GM23338 (cell line): ENCODE data around the gene OR4P4.

Source experiments
- CREB1 ChIP-seq: fragments of 250-450 bp; sonication (Bioruptor Pico); IDR thresholded peaks from 2 replicates; pipeline ENCODE4 v1.5.0; 2020; ENCODE audit warnings: low read depth, mild to moderate bottlenecking, moderate library complexity
- EZH2 ChIP-seq: fragments of 200-600 bp; sonication (generic); IDR thresholded peaks from one replicate; pipeline ENCODE4 v1.8.0; 2017; ENCODE audit warnings: antibody characterized with exemption, mild to moderate bottlenecking, low read depth; ENCODE audit not compliant: unreplicated experiment
- EZH2phosphoT487 ChIP-seq: fragments of 200-600 bp; sonication (generic); IDR thresholded peaks from one replicate; pipeline ENCODE4 v1.8.1; 2018; ENCODE audit warnings: antibody characterized with exemption; ENCODE audit not compliant: unreplicated experiment
- JUNB ChIP-seq: IDR thresholded peaks from one replicate; pipeline ENCODE4 v1.6.1; 2016; ENCODE audit warnings: antibody characterized with exemption; ENCODE audit not compliant: unreplicated experiment
- POLR2AphosphoS5 ChIP-seq: IDR thresholded peaks from 2 replicates; pipeline ENCODE4 v1.6.1; 2016; ENCODE audit warnings: antibody characterized with exemption, low read depth
- STAT1 ChIP-seq: IDR thresholded peaks from one replicate; pipeline ENCODE4 v1.6.1; 2016; ENCODE audit warnings: antibody characterized with exemption; ENCODE audit not compliant: unreplicated experiment
- ZNF114 ChIP-seq: fragments of 250-450 bp; sonication (Bioruptor Pico); IDR thresholded peaks from 2 replicates; pipeline ENCODE4 v1.5.0; 2020; ENCODE audit warnings: mild to moderate bottlenecking, moderate library complexity
- TF ChIP-seq, protein P1 (sequence below), 2 experiments: fragments of 200-600 bp in 1 of 2; sonication (generic) in 1 of 2; conservative IDR thresholded peaks; 2 replicates each; pipeline versions ENCODE4 v1.5.1 to v1.6.1; 2016 to 2017; ENCODE audit warnings: antibody characterized with exemption in 2 of 2, low read depth in 2 of 2, mild to moderate bottlenecking in 2 of 2, moderate library complexity in 1 of 2
- TF ChIP-seq, protein P2 (sequence below): IDR thresholded peaks from one replicate; pipeline ENCODE4 v1.6.1; 2018; ENCODE audit warnings: antibody characterized with exemption; ENCODE audit not compliant: unreplicated experiment
- TF ChIP-seq, protein P3 (sequence below): IDR thresholded peaks from 2 replicates; pipeline ENCODE4 v1.6.1; 2016; ENCODE audit warnings: antibody characterized with exemption
- TF ChIP-seq, protein P4 (sequence below): fragments of 250-450 bp; sonication (Bioruptor Pico); IDR thresholded peaks from 2 replicates; pipeline ENCODE4 v1.5.0; 2020; ENCODE audit warnings: mild to moderate bottlenecking, moderate library complexity

DNA sequence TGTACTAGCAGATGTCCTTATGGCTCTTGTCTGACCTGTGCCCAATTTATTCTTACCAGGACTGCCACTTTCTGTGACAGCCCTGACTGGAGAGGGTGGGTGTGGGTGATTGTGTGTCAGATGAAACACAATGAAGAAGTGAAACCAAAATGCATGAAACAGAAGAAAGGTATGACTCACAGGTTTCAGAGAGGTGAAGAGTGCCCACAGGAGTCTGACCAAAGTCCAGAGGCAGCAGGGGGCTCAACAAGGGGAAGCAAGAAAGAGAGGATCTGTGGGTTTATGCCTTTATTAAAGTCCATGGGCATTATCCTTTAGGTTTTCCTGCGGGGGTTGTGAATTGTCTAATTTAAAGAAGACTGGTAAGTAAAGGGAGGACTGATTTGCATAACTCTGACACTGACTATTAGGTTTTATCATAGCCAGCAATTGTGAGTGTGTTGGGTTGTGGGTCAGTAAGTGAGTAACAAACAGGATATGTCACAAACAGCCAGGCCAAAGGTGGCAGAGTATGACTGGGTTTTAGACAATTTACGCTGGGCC is 23.2 kb downstream of the OR4P4 start:
- TF ChIP-seq, protein P1, sequence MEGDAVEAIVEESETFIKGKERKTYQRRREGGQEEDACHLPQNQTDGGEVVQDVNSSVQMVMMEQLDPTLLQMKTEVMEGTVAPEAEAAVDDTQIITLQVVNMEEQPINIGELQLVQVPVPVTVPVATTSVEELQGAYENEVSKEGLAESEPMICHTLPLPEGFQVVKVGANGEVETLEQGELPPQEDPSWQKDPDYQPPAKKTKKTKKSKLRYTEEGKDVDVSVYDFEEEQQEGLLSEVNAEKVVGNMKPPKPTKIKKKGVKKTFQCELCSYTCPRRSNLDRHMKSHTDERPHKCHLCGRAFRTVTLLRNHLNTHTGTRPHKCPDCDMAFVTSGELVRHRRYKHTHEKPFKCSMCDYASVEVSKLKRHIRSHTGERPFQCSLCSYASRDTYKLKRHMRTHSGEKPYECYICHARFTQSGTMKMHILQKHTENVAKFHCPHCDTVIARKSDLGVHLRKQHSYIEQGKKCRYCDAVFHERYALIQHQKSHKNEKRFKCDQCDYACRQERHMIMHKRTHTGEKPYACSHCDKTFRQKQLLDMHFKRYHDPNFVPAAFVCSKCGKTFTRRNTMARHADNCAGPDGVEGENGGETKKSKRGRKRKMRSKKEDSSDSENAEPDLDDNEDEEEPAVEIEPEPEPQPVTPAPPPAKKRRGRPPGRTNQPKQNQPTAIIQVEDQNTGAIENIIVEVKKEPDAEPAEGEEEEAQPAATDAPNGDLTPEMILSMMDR (conservative IDR thresholded peaks at IDR 0.05; ENCODE audit: low read depth in 2 of 2), result no peak
- TF ChIP-seq EZH2 (no peak), POLR2AphosphoS5 (no peak), EZH2phosphoT487 (no peak), JUNB (no peak), CREB1 (CRISPR knock-in tag) (no peak), STAT1 (no peak), ZNF114 (CRISPR knock-in tag) (no peak)
- TF ChIP-seq, protein P2, sequence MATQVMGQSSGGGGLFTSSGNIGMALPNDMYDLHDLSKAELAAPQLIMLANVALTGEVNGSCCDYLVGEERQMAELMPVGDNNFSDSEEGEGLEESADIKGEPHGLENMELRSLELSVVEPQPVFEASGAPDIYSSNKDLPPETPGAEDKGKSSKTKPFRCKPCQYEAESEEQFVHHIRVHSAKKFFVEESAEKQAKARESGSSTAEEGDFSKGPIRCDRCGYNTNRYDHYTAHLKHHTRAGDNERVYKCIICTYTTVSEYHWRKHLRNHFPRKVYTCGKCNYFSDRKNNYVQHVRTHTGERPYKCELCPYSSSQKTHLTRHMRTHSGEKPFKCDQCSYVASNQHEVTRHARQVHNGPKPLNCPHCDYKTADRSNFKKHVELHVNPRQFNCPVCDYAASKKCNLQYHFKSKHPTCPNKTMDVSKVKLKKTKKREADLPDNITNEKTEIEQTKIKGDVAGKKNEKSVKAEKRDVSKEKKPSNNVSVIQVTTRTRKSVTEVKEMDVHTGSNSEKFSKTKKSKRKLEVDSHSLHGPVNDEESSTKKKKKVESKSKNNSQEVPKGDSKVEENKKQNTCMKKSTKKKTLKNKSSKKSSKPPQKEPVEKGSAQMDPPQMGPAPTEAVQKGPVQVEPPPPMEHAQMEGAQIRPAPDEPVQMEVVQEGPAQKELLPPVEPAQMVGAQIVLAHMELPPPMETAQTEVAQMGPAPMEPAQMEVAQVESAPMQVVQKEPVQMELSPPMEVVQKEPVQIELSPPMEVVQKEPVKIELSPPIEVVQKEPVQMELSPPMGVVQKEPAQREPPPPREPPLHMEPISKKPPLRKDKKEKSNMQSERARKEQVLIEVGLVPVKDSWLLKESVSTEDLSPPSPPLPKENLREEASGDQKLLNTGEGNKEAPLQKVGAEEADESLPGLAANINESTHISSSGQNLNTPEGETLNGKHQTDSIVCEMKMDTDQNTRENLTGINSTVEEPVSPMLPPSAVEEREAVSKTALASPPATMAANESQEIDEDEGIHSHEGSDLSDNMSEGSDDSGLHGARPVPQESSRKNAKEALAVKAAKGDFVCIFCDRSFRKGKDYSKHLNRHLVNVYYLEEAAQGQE, result no peak
- TF ChIP-seq, protein P3, sequence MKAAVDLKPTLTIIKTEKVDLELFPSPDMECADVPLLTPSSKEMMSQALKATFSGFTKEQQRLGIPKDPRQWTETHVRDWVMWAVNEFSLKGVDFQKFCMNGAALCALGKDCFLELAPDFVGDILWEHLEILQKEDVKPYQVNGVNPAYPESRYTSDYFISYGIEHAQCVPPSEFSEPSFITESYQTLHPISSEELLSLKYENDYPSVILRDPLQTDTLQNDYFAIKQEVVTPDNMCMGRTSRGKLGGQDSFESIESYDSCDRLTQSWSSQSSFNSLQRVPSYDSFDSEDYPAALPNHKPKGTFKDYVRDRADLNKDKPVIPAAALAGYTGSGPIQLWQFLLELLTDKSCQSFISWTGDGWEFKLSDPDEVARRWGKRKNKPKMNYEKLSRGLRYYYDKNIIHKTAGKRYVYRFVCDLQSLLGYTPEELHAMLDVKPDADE, result no peak
- TF ChIP-seq, protein P4, sequence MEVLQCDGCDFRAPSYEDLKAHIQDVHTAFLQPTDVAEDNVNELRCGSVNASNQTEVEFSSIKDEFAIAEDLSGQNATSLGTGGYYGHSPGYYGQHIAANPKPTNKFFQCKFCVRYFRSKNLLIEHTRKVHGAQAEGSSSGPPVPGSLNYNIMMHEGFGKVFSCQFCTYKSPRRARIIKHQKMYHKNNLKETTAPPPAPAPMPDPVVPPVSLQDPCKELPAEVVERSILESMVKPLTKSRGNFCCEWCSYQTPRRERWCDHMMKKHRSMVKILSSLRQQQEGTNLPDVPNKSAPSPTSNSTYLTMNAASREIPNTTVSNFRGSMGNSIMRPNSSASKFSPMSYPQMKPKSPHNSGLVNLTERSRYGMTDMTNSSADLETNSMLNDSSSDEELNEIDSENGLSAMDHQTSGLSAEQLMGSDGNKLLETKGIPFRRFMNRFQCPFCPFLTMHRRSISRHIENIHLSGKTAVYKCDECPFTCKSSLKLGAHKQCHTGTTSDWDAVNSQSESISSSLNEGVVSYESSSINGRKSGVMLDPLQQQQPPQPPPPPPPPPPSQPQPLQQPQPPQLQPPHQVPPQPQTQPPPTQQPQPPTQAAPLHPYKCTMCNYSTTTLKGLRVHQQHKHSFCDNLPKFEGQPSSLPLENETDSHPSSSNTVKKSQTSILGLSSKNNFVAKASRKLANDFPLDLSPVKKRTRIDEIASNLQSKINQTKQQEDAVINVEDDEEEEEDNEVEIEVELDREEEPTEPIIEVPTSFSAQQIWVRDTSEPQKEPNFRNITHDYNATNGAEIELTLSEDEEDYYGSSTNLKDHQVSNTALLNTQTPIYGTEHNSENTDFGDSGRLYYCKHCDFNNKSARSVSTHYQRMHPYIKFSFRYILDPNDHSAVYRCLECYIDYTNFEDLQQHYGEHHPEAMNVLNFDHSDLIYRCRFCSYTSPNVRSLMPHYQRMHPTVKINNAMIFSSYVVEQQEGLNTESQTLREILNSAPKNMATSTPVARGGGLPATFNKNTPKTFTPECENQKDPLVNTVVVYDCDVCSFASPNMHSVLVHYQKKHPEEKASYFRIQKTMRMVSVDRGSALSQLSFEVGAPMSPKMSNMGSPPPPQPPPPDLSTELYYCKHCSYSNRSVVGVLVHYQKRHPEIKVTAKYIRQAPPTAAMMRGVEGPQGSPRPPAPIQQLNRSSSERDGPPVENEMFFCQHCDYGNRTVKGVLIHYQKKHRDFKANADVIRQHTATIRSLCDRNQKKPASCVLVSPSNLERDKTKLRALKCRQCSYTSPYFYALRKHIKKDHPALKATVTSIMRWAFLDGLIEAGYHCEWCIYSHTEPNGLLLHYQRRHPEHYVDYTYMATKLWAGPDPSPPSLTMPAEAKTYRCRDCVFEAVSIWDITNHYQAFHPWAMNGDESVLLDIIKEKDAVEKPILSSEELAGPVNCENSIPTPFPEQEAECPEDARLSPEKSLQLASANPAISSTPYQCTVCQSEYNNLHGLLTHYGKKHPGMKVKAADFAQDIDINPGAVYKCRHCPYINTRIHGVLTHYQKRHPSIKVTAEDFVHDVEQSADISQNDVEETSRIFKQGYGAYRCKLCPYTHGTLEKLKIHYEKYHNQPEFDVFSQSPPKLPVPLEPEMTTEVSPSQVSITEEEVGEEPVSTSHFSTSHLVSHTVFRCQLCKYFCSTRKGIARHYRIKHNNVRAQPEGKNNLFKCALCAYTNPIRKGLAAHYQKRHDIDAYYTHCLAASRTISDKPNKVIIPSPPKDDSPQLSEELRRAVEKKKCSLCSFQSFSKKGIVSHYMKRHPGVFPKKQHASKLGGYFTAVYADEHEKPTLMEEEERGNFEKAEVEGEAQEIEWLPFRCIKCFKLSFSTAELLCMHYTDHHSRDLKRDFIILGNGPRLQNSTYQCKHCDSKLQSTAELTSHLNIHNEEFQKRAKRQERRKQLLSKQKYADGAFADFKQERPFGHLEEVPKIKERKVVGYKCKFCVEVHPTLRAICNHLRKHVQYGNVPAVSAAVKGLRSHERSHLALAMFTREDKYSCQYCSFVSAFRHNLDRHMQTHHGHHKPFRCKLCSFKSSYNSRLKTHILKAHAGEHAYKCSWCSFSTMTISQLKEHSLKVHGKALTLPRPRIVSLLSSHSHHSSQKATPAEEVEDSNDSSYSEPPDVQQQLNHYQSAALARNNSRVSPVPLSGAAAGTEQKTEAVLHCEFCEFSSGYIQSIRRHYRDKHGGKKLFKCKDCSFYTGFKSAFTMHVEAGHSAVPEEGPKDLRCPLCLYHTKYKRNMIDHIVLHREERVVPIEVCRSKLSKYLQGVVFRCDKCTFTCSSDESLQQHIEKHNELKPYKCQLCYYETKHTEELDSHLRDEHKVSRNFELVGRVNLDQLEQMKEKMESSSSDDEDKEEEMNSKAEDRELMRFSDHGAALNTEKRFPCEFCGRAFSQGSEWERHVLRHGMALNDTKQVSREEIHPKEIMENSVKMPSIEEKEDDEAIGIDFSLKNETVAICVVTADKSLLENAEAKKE (CRISPR knock-in tag), result no peak
